ENCODE data around the gene BTNL9.
"Not testable (repeated sequence)": the region's sequence is repeated elsewhere in the genome, so short reads cannot be mapped to it uniquely, and the experiment has no call there.

The BTNL9 gene

GRCh38 chr5:181104259-181104568, 64.1 kb downstream of the BTNL9 start:
- H4K8ac ChIP-seq (ENCODE audit: low read depth, low read length); H3K14ac ChIP-seq (ENCODE audit: low read length); H3K9ac ChIP-seq (ENCODE audit: low read length); H2AK5ac ChIP-seq (ENCODE audit: low read length); H2BK12ac ChIP-seq (ENCODE audit: low read length); H3K4ac ChIP-seq (ENCODE audit: low read depth, low read length); H3K18ac ChIP-seq (ENCODE audit: low read length); H3K4me2 ChIP-seq (ENCODE audit: low read length); H3K36me3 ChIP-seq (ENCODE audit: control insufficient read depth in 1 of 2, insufficient read depth in 2 of 2, low read length in 2 of 2); H2BK5ac ChIP-seq (ENCODE audit: low read depth, low read length, poor library complexity); H2AFZ ChIP-seq (ENCODE audit: insufficient read depth, low read length, poor library complexity); H3K79me2 ChIP-seq (ENCODE audit: control insufficient read depth, insufficient read depth, low read length, poor library complexity); H3K4me3 ChIP-seq (ENCODE audit: low read depth, low read length); DNase-seq; H3K4me1 ChIP-seq (ENCODE audit: control insufficient read depth in 1 of 2, insufficient read depth in 2 of 2, low read length in 2 of 2); H4K12ac ChIP-seq (ENCODE audit: low read depth, low read length); H2BK120ac ChIP-seq (ENCODE audit: insufficient read depth, low read length, poor library complexity); H3K23ac ChIP-seq (ENCODE audit: low read length); H4K91ac ChIP-seq (ENCODE audit: low read depth, low read length); H3K79me1 ChIP-seq (ENCODE audit: low read length); H3K27ac ChIP-seq (ENCODE audit: low read depth, low read length): not testable (repeated sequence)
- H3K9me3 ChIP-seq (ENCODE audit: insufficient read depth, low read depth, low read length) = peaks cover 12% of the 10 kb centered on the region
- H3K27me3 ChIP-seq (ENCODE audit: insufficient read depth, low read length) = peaks cover 23% of the 10 kb centered on the region
- no CpG with 5 or more reads among the region's 5 CpGs for WGBS (ENCODE audit: extremely low coverage, insufficient coverage, insufficient read length)

GRCh38 chr5:181104606-181105390, 64.7 kb downstream of the BTNL9 start:
- not testable (repeated sequence) for H4K12ac ChIP-seq (ENCODE audit: low read depth, low read length); H3K18ac ChIP-seq (ENCODE audit: low read length); H3K4me1 ChIP-seq (ENCODE audit: control insufficient read depth in 1 of 2, insufficient read depth in 2 of 2, low read length in 2 of 2); H3K27ac ChIP-seq (ENCODE audit: low read depth, low read length); H3K9ac ChIP-seq (ENCODE audit: low read length); H2AFZ ChIP-seq (ENCODE audit: insufficient read depth, low read length, poor library complexity); H3K14ac ChIP-seq (ENCODE audit: low read length); H2BK5ac ChIP-seq (ENCODE audit: low read depth, low read length, poor library complexity); H3K9me3 ChIP-seq (ENCODE audit: insufficient read depth, low read depth, low read length); H2BK120ac ChIP-seq (ENCODE audit: insufficient read depth, low read length, poor library complexity); H3K36me3 ChIP-seq (ENCODE audit: control insufficient read depth in 1 of 2, insufficient read depth in 2 of 2, low read length in 2 of 2); H2AK5ac ChIP-seq (ENCODE audit: low read length); H3K4me2 ChIP-seq (ENCODE audit: low read length); H4K91ac ChIP-seq (ENCODE audit: low read depth, low read length); DNase-seq; H3K4me3 ChIP-seq (ENCODE audit: low read depth, low read length); H3K79me1 ChIP-seq (ENCODE audit: low read length); H4K8ac ChIP-seq (ENCODE audit: low read depth, low read length); H3K23ac ChIP-seq (ENCODE audit: low read length); H3K4ac ChIP-seq (ENCODE audit: low read depth, low read length); H2BK12ac ChIP-seq (ENCODE audit: low read length); H3K79me2 ChIP-seq (ENCODE audit: control insufficient read depth, insufficient read depth, low read length, poor library complexity)
- WGBS (ENCODE audit: extremely low coverage, insufficient coverage, insufficient read length) = no CpG with 5 or more reads among the region's 20 CpGs
- peaks cover 17% of the 10 kb centered on the region for H3K27me3 ChIP-seq (ENCODE audit: insufficient read depth, low read length)

- Histone ChIP-seq H3K23ac (ENCODE audit: low read length) (no peak overlapping the region), H3K9ac (ENCODE audit: low read length) (no peak overlapping the region), H3K9me3 (ENCODE audit: insufficient read depth, low read depth, low read length) (peaks cover 5% of the 10 kb centered on the region), H3K14ac (ENCODE audit: low read length) (no peak overlapping the region), H3K79me1 (ENCODE audit: low read length) (no peaks in the 10 kb centered on the region), H2AFZ (ENCODE audit: insufficient read depth, low read length, poor library complexity) (no peak overlapping the region), H3K4me2 (ENCODE audit: low read length) (no peak overlapping the region), H2BK12ac (ENCODE audit: low read length) (no peak overlapping the region), H3K18ac (ENCODE audit: low read length) (no peak overlapping the region), H3K36me3 (ENCODE audit: control insufficient read depth in 1 of 2, insufficient read depth in 2 of 2, low read length in 2 of 2) (no peaks in the 10 kb centered on the region), H3K79me2 (ENCODE audit: control insufficient read depth, insufficient read depth, low read length, poor library complexity) (no peaks in the 10 kb centered on the region), H2BK5ac (ENCODE audit: low read depth, low read length, poor library complexity) (no peak overlapping the region), H3K27me3 (ENCODE audit: insufficient read depth, low read length) (peaks cover 10% of the 10 kb centered on the region), H4K12ac (ENCODE audit: low read depth, low read length) (no peak overlapping the region), H3K27ac (ENCODE audit: low read depth, low read length) (no peak overlapping the region), H4K91ac (ENCODE audit: low read depth, low read length) (no peak overlapping the region), H3K4ac (ENCODE audit: low read depth, low read length) (no peak overlapping the region), H4K8ac (ENCODE audit: low read depth, low read length) (no peak overlapping the region), H2AK5ac (ENCODE audit: low read length) (no peak overlapping the region), H3K4me3 (ENCODE audit: low read depth, low read length) (no peak overlapping the region), H3K4me1 (ENCODE audit: control insufficient read depth in 1 of 2, insufficient read depth in 2 of 2, low read length in 2 of 2) (peaks cover 0 to under 1% of the 10 kb centered on the region in 2 experiments), H2BK120ac (ENCODE audit: insufficient read depth, low read length, poor library complexity) (no peak overlapping the region)
- no CpG with 5 or more reads among the region's 7 CpGs for WGBS (ENCODE audit: extremely low coverage, insufficient coverage, insufficient read length)
- no peak for DNase-seq
Observed at GRCh38 chr5:181105391-181106025, 65.4 kb downstream of the BTNL9 start.

- peaks cover 8% of the 10 kb centered on the region for H3K9me3 ChIP-seq (ENCODE audit: insufficient read depth, low read depth, low read length)
- H2AK5ac ChIP-seq (ENCODE audit: low read length) = no peak overlapping the region
- peak overlapping the region; percentile 33 for H3K9ac ChIP-seq (ENCODE audit: low read length)
- H3K23ac ChIP-seq (ENCODE audit: low read length) = no peak overlapping the region
- H2AFZ ChIP-seq (ENCODE audit: insufficient read depth, low read length, poor library complexity) = no peak overlapping the region
- no peak overlapping the region for H4K12ac ChIP-seq (ENCODE audit: low read depth, low read length)
- no peak overlapping the region for H3K27ac ChIP-seq (ENCODE audit: low read depth, low read length)
- no peak overlapping the region for H3K4ac ChIP-seq (ENCODE audit: low read depth, low read length)
- no peak for DNase-seq
- no peaks in the 10 kb centered on the region for H3K79me1 ChIP-seq (ENCODE audit: low read length)
- H3K4me1 ChIP-seq (ENCODE audit: control insufficient read depth in 1 of 2, insufficient read depth in 2 of 2, low read length in 2 of 2) = no peaks in the 10 kb centered on the region
- H3K27me3 ChIP-seq (ENCODE audit: insufficient read depth, low read length) = peaks cover 9% of the 10 kb centered on the region
- no peak overlapping the region for H2BK120ac ChIP-seq (ENCODE audit: insufficient read depth, low read length, poor library complexity)
- no CpG with 5 or more reads among the region's 9 CpGs for WGBS (ENCODE audit: extremely low coverage, insufficient coverage, insufficient read length)
- H4K91ac ChIP-seq (ENCODE audit: low read depth, low read length) = no peak overlapping the region
- no peak overlapping the region for H2BK12ac ChIP-seq (ENCODE audit: low read length)
- no peak overlapping the region for H3K18ac ChIP-seq (ENCODE audit: low read length)
- H3K14ac ChIP-seq (ENCODE audit: low read length) = no peak overlapping the region
- no peak overlapping the region for H4K8ac ChIP-seq (ENCODE audit: low read depth, low read length)
- no peak overlapping the region for H3K4me2 ChIP-seq (ENCODE audit: low read length)
- no peak overlapping the region for H2BK5ac ChIP-seq (ENCODE audit: low read depth, low read length, poor library complexity)
- no peak overlapping the region for H3K4me3 ChIP-seq (ENCODE audit: low read depth, low read length)
- H3K36me3 ChIP-seq (ENCODE audit: control insufficient read depth in 1 of 2, insufficient read depth in 2 of 2, low read length in 2 of 2) = no peaks in the 10 kb centered on the region
- H3K79me2 ChIP-seq (ENCODE audit: control insufficient read depth, insufficient read depth, low read length, poor library complexity) = no peaks in the 10 kb centered on the region
Observed at GRCh38 chr5:181107699-181108098, 67.6 kb downstream of the BTNL9 start.

All from trophoblast cell (in vitro differentiated cells and primary cell).